ENCODE data around the gene ABAT. TPM values are rescaled to one million over a fixed set of nuclear protein-coding genes. Genes with fewer than 3 reads are reported as not detected.

ABAT gene
- total RNA-seq: 86.1 TPM

GRCh38 chr16:8674413-8675022, at the start of gene ABAT:
Gene ABAT, plus strand, starts transcription at chr16:8674617. Its CDS starts 61,123 bp downstream, at chr16:8735740.
- DNase-seq: peak; percentile 92

- DNase-seq: no peak
Measured at GRCh38 chr16:8625491-8626087, 48.8 kb upstream of the ABAT start.

GRCh38 chr16:8626946-8627345, 47.5 kb upstream of the ABAT start:
- no peak for DNase-seq

GRCh38 chr16:8627456-8627855, 47.0 kb upstream of the ABAT start:
- DNase-seq: no peak

- DNase-seq: no peak
Measured at GRCh38 chr16:8628981-8629725, 45.3 kb upstream of the ABAT start.

- DNase-seq: no peak
Measured at GRCh38 chr16:8630255-8630953, 44.0 kb upstream of the ABAT start.

- no peak for DNase-seq
Measured at GRCh38 chr16:8631373-8631772, 43.0 kb upstream of the ABAT start.

GRCh38 chr16:8631818-8632465, 42.5 kb upstream of the ABAT start:
- no peak for DNase-seq

- no peak for DNase-seq
Measured at GRCh38 chr16:8632675-8633182, 41.7 kb upstream of the ABAT start.

GRCh38 chr16:8634991-8635736, 39.3 kb upstream of the ABAT start:
- DNase-seq: no peak

GRCh38 chr16:8639694-8640093, 34.7 kb upstream of the ABAT start:
- DNase-seq: no peak

GRCh38 chr16:8641671-8642070, 32.7 kb upstream of the ABAT start:
- no peak for DNase-seq

- no peak for DNase-seq
Measured at GRCh38 chr16:8642146-8642545, 32.3 kb upstream of the ABAT start.

- DNase-seq: no peak
Measured at GRCh38 chr16:8644211-8645140, 29.9 kb upstream of the ABAT start.

- no peak for DNase-seq
Measured at GRCh38 chr16:8645141-8645521, 29.3 kb upstream of the ABAT start.

GRCh38 chr16:8645831-8646230, 28.6 kb upstream of the ABAT start:
- no peak for DNase-seq

- DNase-seq: no peak
Measured at GRCh38 chr16:8646326-8647053, 27.9 kb upstream of the ABAT start.

GRCh38 chr16:8647721-8648318, 26.6 kb upstream of the ABAT start:
- DNase-seq: no peak

GRCh38 chr16:8648877-8649276, 25.5 kb upstream of the ABAT start:
- no peak for DNase-seq
